NCI-H146 treated with DMSO at 0.1 percent for 48 hours (cell line): ENCODE results near the gene UGT1A5.

Experiments used
- DNase-seq: peaks from one replicate; lab custom pipeline; 2025; ENCODE audit not compliant: unreplicated experiment; lab: John Stamatoyannopoulos, UW

Gene UGT1A5

DNA sequence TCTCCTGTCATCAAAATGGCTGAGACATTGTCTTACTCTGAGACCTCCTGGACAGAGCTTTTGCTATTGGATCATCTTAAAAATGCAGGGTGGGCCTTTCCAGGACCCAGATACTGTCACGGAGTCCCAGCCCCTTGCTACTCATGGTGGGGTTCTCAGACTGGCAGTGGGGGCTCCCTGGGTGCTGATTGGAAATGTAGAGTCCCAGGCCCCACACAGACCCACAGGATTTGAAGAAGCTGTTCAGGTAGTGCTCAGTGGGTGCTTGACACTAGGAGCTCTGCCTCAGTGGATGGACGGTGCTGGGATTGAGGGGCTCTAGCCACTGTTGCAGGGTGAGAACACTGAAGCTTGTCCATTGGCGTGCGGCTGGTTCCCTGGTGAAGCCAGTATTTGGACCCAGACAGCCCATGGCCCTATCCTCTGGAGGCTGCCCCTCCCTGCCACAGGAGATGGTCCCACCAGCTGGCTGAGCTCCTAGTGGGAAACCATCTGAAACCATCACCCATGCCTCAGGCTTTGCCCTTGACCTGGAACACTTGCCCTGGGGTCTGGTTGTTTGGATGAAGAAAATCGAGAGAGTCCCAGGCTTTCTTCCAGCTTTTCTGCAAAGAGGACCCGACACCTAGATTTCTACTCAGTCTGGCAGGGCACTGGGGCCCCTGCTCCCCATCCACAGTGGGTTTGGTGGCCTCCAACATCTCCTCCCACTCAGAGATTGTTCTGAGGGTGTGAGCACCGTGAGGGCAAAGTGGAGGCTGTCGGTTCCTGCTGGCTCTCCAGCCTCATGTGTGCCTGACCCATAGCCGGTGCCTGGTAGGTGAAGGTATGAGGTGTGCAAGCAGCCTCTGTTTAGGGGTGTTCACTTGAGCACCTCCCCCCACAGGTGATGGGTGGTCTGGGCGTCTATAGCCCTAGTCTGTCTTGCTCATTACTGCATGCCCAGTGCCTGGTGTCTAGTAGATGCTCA, 95.5 kb downstream of the UGT1A5 start:
- DNase-seq, result no peak

DNA sequence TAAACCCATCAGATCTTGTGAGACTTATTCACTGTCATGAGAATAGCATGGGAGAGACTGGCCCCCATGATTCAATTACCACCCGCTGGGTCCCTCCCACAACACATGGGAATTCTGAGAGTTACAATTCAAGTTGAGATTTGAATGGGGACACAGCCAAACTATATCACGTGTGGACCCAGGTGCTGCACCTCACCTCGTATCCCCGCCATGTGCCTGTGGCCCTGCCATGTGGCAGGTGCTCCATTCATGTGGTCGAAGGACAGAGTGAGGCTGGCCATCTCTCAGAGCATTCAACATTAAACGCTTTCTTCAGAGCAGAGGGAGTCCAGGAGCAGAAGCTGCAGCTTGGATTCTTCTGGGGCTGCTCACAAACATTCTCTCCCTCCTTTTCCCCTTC, 97.7 kb downstream of the UGT1A5 start:
- no peak for DNase-seq

DNA sequence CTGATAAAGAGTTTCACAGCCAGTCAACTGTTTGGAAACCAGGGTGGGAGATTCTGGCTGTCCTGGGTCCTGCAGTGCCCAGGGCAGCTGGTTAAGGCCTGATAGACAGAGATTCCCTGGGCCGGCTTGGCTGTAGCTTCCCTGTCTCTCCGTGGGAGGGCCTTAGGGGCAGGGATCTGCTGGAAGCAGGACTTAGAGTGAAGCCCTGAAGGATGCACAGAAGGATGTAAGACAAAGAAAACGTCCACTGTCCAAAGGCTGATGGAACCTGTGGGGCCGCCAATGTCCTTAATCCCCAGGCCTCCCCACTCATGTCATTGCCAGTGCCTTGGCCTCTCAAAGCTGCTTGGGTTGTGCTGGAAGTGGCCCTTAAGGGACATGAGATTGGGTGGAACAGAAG, 98.4 kb downstream of the UGT1A5 start:
- no peak for DNase-seq

DNA sequence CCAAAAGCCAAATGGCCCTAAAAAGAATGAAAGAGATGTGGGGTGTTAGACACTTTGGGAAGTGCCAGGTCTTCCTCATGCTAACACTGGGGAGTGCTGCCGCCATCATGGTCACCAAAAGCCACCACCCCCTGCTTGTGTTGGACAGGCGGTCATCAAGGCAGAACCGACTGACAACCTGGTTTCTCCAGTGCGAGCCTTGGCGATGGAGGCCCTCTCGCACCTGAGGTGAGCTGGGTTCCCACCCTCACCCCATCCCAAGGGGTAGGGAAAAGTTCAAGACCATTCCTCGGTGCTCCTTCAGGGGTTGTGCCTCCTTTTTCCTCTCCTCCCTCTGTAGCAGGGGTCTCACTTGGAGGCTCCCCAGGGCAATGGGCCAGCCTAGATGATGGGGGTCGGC, 99.0 kb downstream of the UGT1A5 start:
- no peak for DNase-seq

DNA sequence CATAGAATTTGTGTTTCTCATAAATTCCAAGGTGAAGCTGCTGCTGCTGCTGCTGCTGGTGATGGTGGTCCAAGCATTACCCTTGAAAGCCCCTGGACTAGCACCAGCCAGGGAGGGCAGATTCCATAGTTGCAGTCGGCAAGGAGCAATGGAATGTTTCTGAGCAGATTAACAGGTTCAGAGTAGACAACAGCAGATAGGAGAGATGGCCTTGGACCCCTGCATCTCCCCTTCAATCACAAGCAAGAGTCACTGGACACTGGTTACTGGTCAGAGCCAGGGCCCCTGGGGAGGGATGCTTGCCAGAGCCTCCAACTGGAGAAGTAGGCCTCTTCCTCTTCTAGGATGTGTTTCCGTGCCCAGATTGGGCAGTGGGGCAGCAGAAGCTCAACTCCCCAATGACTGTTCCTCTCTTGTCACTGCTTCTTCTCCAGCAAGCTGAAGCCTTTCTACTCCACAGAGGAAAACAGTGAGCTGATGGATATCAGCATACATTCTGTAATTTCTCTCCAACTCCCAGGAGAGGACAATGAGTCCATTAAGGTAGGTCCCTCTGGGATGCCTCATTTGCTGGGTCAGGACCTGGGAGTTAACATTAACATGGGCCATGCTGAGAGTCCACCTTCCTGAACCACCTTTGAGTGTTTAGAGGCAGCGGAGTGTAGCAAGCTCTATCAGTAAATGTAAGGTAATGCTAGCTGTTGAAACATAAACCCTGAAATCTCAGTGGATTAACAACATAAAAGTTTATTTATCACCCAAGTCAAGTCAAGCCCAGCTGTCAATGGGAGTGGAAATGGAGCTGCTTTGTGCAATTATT, 100.7 kb downstream of the UGT1A5 start:
- DNase-seq, result no peak

DNA sequence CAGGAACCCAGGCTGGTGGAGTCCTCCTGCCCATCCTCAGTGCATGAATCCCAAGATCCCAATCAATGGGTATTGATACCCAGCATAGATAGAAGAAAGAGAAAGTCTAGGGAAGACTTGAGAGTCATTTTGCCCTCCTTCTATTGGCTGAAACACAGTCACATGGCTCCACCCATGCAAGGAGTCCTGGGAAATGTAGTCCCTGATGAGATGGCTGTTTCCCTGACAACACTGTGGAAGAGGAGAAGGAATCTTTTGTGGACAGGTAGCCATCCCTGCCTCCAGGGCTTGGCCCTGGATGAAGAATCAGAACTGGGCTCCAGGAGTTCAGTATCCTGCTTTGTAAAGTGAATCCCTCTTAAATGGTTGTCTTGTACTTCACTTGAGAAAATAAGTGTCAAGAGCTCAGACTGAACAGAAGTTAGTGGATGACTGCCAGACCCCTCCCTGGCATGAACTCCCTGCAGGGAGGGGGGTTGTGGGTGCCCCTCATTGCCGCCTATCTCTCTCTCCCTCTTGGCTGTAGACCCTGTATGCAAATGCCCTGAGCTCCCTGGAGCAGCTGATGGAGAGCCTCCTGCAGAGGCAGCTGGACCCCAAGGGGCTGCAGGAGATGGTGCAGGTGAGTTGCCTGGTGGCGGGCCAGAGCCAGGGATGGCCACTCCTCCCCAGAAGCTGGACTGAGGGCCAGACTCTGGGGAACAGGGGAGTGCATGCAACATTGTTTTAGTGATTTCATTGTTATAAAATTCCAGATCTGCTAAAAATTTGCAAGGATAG, 101.5 kb downstream of the UGT1A5 start:
- DNase-seq, result no peak

DNA sequence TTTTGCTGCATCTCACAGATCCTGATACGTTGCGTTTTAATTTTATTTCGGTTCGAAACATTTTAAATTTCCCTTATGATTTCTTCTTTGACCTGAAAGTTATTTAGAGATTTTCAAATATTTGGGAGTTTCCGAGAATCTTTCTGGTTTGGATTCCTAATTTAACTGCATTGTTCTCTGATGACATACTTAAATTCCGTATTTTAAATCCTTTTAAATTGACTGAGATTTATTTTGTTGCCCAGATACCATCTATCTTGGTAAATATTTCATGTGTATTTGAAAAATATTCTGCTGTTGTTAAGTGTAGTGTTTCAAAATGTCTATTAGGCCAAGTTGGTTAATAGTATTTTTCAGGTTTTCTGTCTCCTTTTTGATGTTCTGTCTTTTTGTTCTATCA, 103.2 kb downstream of the UGT1A5 start:
- no peak for DNase-seq

DNA sequence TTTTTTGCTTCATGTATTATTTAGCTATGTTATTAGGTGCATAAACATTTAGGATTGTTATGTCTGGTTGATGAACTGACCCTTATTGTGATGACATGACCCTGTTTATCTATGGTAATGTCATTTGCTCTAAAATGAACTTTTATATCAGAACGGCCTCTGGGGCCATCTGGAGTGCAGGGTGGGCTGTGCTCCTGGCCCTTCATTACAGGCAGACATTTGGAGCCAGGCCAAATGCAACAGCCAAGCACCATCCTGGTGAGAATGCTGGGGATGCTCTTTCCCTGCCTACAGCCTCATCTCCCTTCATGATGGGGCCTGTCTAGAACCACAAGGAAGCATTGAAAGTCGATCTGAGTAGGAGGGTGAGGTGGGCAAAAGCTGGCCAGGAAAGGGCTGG, 103.6 kb downstream of the UGT1A5 start:
- DNase-seq, result no peak

DNA sequence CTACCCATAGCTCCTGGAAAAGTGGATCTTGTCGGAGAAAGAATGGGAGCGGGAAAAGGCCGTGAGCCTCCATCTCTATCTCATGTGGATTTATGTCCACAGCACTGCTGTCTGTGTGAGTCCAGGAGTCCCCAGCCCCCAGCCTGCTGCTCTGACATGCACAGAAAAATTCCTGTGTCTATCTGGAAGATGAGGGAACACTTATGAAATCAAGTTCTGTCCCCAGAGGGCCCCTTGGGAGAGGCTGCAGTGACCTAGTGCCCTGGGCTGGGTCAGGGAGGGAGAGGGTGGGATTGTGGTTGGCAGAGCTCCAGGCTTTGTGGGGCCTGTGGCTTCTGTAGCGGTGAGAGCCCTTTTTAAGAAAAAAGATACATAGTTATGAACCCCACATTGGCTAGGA, 104.1 kb downstream of the UGT1A5 start:
- no peak for DNase-seq

DNA sequence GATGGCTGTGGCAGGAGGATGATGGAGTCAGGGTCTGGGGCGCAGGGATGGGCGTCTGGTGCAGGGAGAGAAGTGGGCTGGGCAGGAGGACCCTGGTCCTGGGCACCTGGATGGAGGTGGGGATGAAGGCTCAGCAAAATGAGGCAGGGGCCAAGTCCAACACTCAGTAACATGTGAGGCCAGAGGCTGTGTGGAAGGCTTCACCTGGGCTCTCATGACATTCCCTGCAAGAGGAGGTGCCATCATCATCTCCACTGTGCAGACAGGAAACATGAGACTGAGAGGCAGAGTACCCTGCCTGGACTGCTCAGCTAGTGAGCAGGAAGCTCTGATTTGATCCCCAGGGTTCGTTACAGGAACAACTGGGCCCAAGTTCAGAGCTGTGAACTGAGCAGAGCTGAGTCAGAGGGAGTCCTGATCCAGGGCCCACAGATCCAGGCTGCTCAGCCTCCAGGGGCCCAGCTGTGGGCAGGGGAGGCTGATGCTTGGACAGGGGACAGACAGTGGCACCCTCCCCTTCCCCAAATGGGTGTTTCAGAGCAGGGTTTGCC, 104.7 kb downstream of the UGT1A5 start:
- DNase-seq, result no peak

DNA sequence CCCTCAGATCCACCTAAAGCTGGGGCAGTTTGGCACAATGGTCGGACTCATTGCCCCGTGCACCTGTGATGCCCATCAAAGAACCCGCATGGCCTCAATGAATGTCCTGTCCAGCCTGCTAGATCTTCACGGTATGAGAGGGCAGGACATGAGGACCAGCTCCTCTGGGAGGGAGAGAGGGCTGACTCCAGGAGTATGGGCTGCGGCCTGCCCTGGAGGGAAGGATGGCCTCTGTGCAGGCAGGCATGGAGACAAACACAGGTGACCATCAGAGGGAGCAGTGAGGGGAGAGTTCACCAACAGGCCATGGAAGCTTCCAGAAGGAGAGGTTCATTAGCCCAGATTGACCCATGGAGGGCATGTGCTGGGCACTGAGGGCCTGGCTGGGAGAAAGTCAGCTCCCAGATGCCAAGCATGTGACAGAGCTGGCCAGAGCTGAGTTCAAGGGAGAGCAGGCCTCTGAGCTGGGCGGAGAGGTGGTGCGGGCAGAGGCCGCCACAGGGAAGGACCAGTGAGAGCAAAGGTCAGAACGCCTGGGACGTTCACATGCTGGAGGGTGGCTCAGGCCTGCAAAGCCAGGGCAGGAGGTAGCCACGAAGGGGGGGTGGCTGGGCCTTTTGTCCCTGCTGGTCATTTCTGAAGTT, 105.4 kb downstream of the UGT1A5 start:
- DNase-seq, result no peak

DNA sequence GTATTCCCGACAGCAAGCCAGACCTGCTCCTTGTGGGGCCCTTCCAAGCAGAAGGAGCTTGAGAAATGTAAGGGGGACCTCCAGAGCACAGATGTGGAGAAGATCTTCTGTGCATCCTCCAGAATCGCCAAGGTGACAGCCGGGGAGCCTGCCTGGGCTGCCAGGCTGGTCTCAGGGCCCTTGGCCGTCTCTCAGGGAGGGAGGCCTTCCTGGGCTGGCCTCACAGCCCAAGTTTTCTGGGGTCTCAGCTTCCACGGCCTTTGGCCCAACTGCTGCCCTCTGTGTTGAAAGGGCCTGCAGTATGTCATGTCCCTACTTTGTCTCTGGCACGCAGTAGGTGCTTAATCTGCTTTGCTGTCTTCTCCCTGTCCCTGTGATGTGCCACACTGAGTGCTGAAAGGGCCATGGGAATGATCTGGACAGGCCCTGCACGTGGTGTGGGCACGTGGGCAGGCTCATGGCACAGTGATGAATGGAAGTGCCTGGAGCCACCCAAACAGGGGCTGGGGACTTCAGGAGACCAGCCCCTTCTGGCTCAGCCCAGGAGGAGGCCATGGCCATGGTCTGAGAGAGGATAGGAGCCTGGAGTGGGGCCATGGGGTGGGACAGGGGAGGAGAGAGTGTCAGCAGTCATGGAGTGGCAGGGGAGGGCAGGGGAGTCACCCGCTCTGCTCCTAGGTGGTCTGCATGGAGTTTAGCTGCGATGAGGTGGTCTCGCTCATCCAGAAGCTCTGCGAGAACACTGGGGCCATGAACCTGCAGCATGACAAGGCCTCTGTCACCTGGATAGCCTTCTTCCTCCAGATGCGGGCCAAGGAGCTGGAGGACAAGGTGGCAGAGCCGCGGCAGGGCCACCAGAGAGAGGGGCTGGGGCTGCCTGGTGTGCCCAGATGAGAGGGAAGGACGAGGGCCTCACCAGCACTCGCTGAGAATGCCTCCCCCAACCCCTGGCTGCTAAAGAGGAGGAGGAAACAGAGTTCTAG, 106.2 kb downstream of the UGT1A5 start:
- no peak for DNase-seq

DNA sequence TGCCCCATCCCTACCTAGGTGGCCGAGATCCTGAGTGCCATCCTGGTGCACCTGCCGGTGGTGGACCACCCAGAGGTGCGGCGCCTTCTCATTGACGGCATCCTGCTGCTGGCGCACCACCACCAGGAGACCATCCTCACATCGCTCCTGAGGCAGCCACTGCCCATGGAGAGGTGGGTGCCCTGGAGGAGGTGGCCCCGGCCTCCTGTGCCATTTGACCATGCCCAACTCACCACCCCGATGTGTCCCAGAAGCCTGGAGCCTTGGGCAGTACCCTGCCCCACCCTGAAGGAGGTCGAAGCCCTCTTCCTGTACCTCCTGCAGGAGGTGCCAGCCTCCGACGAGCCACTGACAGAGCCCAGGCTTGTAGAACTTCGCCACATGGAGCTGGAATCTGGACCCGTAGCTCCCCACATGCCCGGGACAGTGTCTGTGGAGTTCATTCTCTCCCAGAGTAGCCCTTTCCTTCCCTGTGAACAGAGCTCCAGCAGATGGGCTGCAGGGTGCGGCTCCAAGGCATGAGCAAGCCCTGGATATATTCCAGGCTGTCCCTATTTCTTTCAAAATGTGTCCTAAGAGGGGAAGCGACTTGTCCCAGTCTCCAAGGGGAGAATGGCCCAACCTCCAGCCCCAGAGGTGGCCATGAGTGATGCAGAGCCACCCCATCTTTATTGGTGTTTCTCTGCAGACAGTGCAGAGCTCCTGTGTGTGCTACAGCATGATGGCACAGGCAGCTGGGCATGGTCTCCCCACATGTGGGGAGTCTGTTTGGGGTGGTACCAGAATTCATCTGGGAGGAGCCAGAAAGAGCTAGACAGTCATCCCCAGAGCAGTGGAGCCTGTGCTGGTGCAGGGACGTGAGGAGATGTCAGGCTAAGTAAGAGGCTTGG, 107.4 kb downstream of the UGT1A5 start:
- no peak for DNase-seq

DNA sequence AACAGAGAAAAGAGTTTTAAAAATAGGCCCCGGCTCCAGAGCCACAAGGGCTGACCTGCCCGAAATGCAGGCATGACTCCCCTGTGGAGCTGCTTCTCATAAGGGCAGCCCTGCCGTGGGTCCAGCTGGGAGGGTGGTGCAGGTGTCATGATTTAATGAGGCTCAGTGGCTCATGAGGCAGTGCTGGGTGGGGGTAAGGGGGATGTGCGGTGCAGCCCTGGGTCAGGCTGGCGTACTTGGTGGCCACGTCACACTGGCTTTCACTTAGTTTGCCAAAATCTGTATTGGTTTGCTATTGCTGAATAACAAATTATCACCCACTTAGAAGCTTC, 108.0 kb downstream of the UGT1A5 start:
- no peak for DNase-seq

DNA sequence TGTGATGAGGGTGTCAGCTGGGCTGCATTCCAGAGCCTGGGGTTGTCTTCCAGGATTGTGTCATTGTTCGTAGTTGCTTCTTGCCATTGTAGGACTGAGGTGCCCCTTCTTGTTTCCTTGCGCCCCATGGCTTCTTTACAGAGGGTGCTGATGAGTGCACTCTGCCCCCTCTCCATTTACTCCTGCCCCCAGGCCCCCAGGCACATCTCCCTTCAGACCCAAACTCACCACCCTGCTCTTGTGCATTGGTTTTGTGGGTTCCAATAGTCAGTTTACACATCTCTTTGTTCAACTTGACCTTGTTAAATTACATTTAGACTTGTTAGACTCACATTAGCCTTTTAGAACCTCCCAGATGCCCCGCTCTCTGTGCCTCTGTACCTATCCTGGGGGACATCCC, 108.5 kb downstream of the UGT1A5 start:
- DNase-seq, result no peak

DNA sequence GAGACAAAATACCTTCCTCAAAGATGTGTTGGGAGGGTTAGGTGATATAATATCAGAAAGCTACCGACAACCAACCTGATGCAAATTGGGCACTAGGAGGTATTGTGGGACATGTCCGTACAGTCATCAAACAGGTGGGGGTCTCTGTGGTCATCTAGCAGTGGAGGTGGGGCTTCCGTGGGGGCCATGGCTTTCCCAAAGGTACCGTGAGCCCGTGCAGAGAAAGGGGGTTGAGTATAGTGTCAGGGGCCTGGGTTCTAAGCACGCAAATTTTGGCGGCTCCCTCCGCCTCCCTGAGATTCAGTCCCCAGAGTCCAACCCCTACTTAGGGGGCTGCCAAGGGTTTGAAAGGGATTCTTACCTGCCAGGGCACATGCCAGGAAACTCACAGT, 109.0 kb downstream of the UGT1A5 start:
- no peak for DNase-seq

DNA sequence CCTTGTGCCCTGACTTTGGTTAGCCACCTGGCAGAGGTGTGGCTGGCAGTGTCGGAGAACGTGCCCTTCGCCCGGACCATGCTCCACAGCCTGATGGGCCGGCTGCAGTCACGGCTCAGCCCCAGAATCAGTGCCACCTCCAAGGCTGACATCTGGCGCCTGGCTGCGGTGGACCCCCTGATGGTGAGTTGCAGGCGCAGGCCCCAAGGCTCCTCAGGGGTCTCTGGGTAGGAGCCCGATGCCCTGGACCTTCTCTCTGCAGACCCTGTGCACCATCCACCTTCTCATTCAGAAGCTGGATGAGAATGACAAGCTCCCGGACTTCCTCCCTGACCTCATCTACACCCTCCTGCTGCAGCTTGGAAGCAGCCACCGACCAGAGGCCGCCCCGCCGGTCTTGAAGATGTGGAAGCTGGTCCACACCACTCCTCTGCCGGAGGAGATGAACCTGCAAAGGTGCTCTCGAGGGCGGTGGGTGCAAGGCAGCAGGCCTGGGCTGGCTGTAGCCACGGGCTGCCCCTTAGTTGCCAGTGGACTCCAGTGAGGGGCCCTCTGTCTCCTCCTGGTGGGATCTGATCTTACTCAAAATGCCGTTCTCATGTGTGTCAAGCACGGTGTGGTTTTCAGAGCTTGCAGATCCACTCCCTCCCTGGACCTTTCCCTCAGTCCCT, 109.5 kb downstream of the UGT1A5 start:
- DNase-seq, result no peak
